Kidney (tissue), 14 donors: Measurements from ENCODE around the gene CHD6. TPM values are rescaled to one million over a fixed set of nuclear protein-coding genes. Genes with fewer than 3 reads are reported as not detected.

Experiments used
- DNase-seq, 5 donors: peaks; one replicate each; pipeline ENCODE4 v3.0.0-alpha.2; 2013 to 2020
- FAIRE-seq: peaks from 2 replicates; lab custom pipeline; 2012; peaks lifted over from hg19 to GRCh38; lab: Jason Lieb, UNC
- H3K27ac ChIP-seq, 2 donors: one replicate each; pipeline ENCODE4 v1.7.0; 2013; ENCODE audit warnings: low read depth in 2 of 2, low read length in 2 of 2, inconsistent platforms in 1 of 2
- H3K27me3 ChIP-seq: one replicate; pipeline ENCODE4 v1.7.1; 2013; ENCODE audit warnings: low read length, inconsistent platforms; ENCODE audit not compliant: control insufficient read depth, insufficient read depth
- H3K36me3 ChIP-seq, 3 donors: one replicate each; pipeline versions ENCODE4 v1.7.0 to v1.7.1; 2013; ENCODE audit warnings: low read length in 3 of 3, control low read depth in 1 of 3, inconsistent platforms in 1 of 3; ENCODE audit not compliant: insufficient read depth in 3 of 3, control insufficient read depth in 2 of 3
- H3K4me1 ChIP-seq, 3 donors: one replicate each; pipeline versions ENCODE4 v1.7.0 to v1.7.1; 2013; ENCODE audit warnings: low read length in 3 of 3, inconsistent platforms in 1 of 3, low read depth in 1 of 3; ENCODE audit not compliant: control insufficient read depth in 2 of 3, insufficient read depth in 2 of 3
- H3K4me3 ChIP-seq, 3 donors: one replicate each; pipeline versions ENCODE4 v1.7.0 to v1.8.1; 2013; ENCODE audit warnings: low read length in 3 of 3, control low read depth in 1 of 3, inconsistent platforms in 1 of 3
- H3K9ac ChIP-seq, 3 donors: one replicate each; pipeline versions ENCODE4 v1.7.0 to v1.7.1; 2013; ENCODE audit warnings: low read length in 3 of 3, control low read depth in 1 of 3, inconsistent platforms in 1 of 3
- H3K9me3 ChIP-seq, 3 donors: one replicate each; pipeline versions ENCODE4 v1.7.0 to v1.7.1; 2013; ENCODE audit warnings: low read length in 3 of 3, control low read depth in 1 of 3, inconsistent platforms in 1 of 3; ENCODE audit not compliant: control insufficient read depth in 2 of 3, insufficient read depth in 1 of 3
- intact Hi-C: fragments of 100-400 bp; cut with DNase I; formaldehyde crosslinking; loops from one replicate; pipeline ENCODE4 v1.11.1; 2022
- polyA plus RNA-seq: library from polyadenylated mRNA; stranded (reverse); fragments of 350-450 nt; fragmentation: Illumina TruSeq; extraction: RNeasy Lipid Tissue Mini Kit (QIAGEN cat#74804); gene quantifications from one replicate; pipeline ENCODE4 v1.2.3, GENCODE V29; 2014; ENCODE audit warnings: low read depth, low replicate concordance; ENCODE audit not compliant: insufficient read depth
- total RNA-seq: library from RNA; stranded (reverse); fragmentation: NEBNext Ultra II Directional; extraction: Animal tissue kit (Norgen Biotek cat#: 25700); gene quantifications from one replicate; pipeline ENCODE4 v1.2.1, GENCODE V29; 2021
- TF ChIP-seq, protein P1 (sequence below): IDR thresholded peaks from 3 replicates; pipeline ENCODE4 v1.5.1; 2012; ENCODE audit warnings: mild to moderate bottlenecking, moderate library complexity, borderline replicate concordance; ENCODE audit not compliant: insufficient read depth; ENCODE audit errors: extremely low read depth
- donor health status: control.
- donor health status: control.
- donor health status: control.
- donor health status: control.
- donor health status: control.
- donor health status: DM: yes; HTN: yes; CAD: no.
- donor health status: Normal renal cell carcinoma (clear cell type).

CHD6 gene
- total and polyA plus RNA-seq, 2 donors from 2014 or later: 4.5 to 53.5 TPM

GRCh38 chr20:41470362-41471095 lies 147.6 kb downstream of the CHD6 start:
- H3K27me3 ChIP-seq: no peaks in the 10 kb centered on the region
- TF ChIP-seq, protein P1, sequence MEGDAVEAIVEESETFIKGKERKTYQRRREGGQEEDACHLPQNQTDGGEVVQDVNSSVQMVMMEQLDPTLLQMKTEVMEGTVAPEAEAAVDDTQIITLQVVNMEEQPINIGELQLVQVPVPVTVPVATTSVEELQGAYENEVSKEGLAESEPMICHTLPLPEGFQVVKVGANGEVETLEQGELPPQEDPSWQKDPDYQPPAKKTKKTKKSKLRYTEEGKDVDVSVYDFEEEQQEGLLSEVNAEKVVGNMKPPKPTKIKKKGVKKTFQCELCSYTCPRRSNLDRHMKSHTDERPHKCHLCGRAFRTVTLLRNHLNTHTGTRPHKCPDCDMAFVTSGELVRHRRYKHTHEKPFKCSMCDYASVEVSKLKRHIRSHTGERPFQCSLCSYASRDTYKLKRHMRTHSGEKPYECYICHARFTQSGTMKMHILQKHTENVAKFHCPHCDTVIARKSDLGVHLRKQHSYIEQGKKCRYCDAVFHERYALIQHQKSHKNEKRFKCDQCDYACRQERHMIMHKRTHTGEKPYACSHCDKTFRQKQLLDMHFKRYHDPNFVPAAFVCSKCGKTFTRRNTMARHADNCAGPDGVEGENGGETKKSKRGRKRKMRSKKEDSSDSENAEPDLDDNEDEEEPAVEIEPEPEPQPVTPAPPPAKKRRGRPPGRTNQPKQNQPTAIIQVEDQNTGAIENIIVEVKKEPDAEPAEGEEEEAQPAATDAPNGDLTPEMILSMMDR: no peak
- peaks cover 6 to 33% (median 21%) of the 10 kb centered on the region in 3 donors for H3K36me3 ChIP-seq
- intact Hi-C loops: no loop called here
- no peak overlapping the region for H3K27ac ChIP-seq
- DNase-seq (no peak), FAIRE-seq (no peak)
- no peak overlapping the region for H3K9ac ChIP-seq
- H3K9me3 ChIP-seq: no peaks in the 10 kb centered on the region
- H3K4me1 ChIP-seq: no peaks in the 10 kb centered on the region
- H3K4me3 ChIP-seq: no peak overlapping the region

- Histone ChIP-seq H3K27me3 (no peaks in the 10 kb centered on the region), H3K36me3 (peaks cover 8 to 33% (median 21%) of the 10 kb centered on the region in 3 donors), H3K4me1 (no peaks in the 10 kb centered on the region), H3K27ac (no peak overlapping the region), H3K9me3 (peaks cover 0 to 4% (median 3%) of the 10 kb centered on the region in 3 donors), H3K4me3 (no peak overlapping the region), H3K9ac (no peak overlapping the region)
- FAIRE-seq (no peak), DNase-seq (no peak)
- intact Hi-C loops: no loop called here
- TF ChIP-seq, protein P1: no peak
Measured at GRCh38 chr20:41469868-41470267, 148.3 kb downstream of the CHD6 start.

- H3K27me3 ChIP-seq: no peaks in the 10 kb centered on the region
- peaks cover 8 to 33% (median 25%) of the 10 kb centered on the region in 3 donors for H3K36me3 ChIP-seq
- H3K4me1 ChIP-seq: no peaks in the 10 kb centered on the region
- intact Hi-C loops: no loop called here
- peaks cover 0 to 4% (median 3%) of the 10 kb centered on the region in 3 donors for H3K9me3 ChIP-seq
- no peak overlapping the region for H3K27ac ChIP-seq
- FAIRE-seq (no peak), DNase-seq (no peak)
- no peak overlapping the region for H3K9ac ChIP-seq
- no peak overlapping the region for H3K4me3 ChIP-seq
- TF ChIP-seq, protein P1: no peak
Measured at GRCh38 chr20:41468994-41469600, 149.1 kb downstream of the CHD6 start.
